Measurements from ENCODE around the gene RAB7A. TPM values are rescaled to one million over a fixed set of nuclear protein-coding genes. Genes with fewer than 3 reads are reported as not detected.
"Not testable (repeated sequence)": the region's sequence is repeated elsewhere in the genome, so short reads cannot be mapped to it uniquely, and the experiment has no call there.

RAB7A gene
- total RNA-seq, 1 donor from 2014 or later, result 90.3 TPM

DNA sequence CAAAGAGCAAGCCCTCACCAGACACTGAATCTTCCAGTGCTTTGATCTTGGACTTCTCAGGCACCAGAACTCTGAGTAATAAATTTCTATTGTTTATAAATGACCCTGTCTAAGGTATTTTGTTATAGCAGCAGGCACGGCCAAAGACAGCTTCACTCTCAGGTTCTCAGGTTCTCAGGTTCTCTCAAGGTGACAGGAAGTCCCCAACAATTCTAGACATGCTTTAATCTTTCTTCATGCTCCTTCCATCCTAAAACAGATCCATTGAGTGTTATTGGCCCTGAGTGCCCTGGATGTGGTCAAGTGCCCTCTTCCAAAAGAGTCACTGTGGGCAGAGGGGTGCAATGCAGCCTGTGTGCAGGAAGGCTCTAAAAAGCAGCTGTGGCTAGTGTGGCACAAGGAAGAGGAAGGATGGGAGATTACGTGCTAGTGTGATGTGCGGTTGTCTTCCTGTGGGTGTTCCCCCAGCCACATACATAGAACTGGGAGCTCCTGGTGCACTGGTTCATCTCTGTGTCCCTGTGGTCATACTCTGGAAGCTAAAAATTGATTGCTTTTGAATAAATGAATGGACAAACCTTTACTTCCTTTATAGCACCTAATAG is 11.0 kb upstream of the RAB7A start:
- H3K9me3 ChIP-seq, result no peaks in the 10 kb centered on the region
- TF ChIP-seq, protein P1, sequence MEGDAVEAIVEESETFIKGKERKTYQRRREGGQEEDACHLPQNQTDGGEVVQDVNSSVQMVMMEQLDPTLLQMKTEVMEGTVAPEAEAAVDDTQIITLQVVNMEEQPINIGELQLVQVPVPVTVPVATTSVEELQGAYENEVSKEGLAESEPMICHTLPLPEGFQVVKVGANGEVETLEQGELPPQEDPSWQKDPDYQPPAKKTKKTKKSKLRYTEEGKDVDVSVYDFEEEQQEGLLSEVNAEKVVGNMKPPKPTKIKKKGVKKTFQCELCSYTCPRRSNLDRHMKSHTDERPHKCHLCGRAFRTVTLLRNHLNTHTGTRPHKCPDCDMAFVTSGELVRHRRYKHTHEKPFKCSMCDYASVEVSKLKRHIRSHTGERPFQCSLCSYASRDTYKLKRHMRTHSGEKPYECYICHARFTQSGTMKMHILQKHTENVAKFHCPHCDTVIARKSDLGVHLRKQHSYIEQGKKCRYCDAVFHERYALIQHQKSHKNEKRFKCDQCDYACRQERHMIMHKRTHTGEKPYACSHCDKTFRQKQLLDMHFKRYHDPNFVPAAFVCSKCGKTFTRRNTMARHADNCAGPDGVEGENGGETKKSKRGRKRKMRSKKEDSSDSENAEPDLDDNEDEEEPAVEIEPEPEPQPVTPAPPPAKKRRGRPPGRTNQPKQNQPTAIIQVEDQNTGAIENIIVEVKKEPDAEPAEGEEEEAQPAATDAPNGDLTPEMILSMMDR (IDR thresholded peaks at IDR 0.05), result no peak
- no peak overlapping the region for H3K4me3 ChIP-seq
- intact Hi-C loops (cut with DNase I), result no loop called here
- H3K4me1 ChIP-seq, result no peaks in the 10 kb centered on the region
- no peaks in the 10 kb centered on the region for H3K27me3 ChIP-seq
- H3K36me3 ChIP-seq, result no peaks in the 10 kb centered on the region
- DNase-seq (ENCODE audit: low spot score in 2 of 2), result no peak
- no peak overlapping the region for H3K27ac ChIP-seq

DNA sequence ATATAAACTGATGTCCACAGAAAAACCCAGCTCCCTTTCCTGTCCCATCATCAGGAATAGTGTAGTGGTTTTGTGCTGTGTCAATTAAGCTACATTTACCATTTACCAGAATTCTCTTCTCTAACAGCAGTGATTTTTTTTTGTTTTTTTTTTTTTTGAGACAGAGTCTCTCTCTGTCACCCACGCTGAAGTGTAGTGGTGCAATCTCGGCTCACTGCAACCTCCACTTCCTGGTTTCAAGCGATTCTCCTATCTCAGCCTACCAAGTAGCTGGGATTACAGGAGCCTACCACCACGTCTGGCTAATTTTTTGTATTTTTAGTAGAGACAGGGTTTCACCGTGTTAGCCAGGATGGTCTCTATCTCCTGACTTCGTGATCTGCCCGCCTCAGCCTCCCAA is 7.1 kb upstream of the RAB7A start:
- H3K36me3 ChIP-seq; H3K4me3 ChIP-seq; H3K9me3 ChIP-seq; intact Hi-C loops (cut with DNase I); H3K27me3 ChIP-seq; H3K4me1 ChIP-seq; H3K27ac ChIP-seq; DNase-seq (ENCODE audit: low spot score in 2 of 2): not testable (repeated sequence)

GRCh38 chr3:128720891-128721290 is 5.1 kb upstream of the RAB7A start:
- H3K27me3 ChIP-seq, result no peaks in the 10 kb centered on the region
- intact Hi-C loops (cut with DNase I), result loop anchor here (10.0 kb wide), 1 partner anchor 1126 kb away; the partner anchor contains the start of genes MCM2 and TPRA1
- TF ChIP-seq, protein P1 (IDR thresholded peaks at IDR 0.05), result no peak
- H3K4me3 ChIP-seq, result no peak overlapping the region
- no peaks in the 10 kb centered on the region for H3K36me3 ChIP-seq
- DNase-seq (ENCODE audit: low spot score in 2 of 2), result no peak
- no peak overlapping the region for H3K27ac ChIP-seq
- H3K4me1 ChIP-seq, result no peaks in the 10 kb centered on the region
- H3K9me3 ChIP-seq, result no peaks in the 10 kb centered on the region

DNA sequence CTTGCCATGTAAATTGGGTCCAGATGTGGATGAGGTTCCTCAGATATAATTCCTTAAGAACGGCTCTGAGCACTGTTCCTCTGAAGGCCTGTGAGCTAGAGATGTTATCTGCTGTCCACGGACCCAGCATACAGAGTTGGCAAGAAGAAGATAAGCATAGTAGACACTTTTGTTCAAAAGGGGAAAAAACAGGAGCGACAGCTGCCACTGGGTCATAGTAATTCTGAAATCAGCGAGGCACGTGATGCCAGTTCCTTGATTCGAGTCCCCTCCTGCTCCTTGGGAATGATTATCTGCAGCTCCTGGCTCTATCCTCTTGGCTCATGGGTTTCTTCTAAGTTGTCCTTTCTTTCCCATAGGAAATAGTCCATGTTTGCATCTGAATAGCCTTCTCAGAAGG is 2.5 kb upstream of the RAB7A start:
- H3K36me3 ChIP-seq, result no peaks in the 10 kb centered on the region
- no peak for DNase-seq (ENCODE audit: low spot score in 2 of 2)
- TF ChIP-seq, protein P1 (IDR thresholded peaks at IDR 0.05), result no peak
- H3K9me3 ChIP-seq, result no peaks in the 10 kb centered on the region
- no peak overlapping the region for H3K27ac ChIP-seq
- intact Hi-C loops (cut with DNase I), result loop anchor here (10.0 kb wide), 1 partner anchor 1129 kb away; the partner anchor contains the start of genes MCM2 and TPRA1
- no peak overlapping the region for H3K4me3 ChIP-seq
- H3K27me3 ChIP-seq, result no peaks in the 10 kb centered on the region
- peaks cover 0 to 12% of the 10 kb centered on the region in 2 donors for H3K4me1 ChIP-seq

DNA sequence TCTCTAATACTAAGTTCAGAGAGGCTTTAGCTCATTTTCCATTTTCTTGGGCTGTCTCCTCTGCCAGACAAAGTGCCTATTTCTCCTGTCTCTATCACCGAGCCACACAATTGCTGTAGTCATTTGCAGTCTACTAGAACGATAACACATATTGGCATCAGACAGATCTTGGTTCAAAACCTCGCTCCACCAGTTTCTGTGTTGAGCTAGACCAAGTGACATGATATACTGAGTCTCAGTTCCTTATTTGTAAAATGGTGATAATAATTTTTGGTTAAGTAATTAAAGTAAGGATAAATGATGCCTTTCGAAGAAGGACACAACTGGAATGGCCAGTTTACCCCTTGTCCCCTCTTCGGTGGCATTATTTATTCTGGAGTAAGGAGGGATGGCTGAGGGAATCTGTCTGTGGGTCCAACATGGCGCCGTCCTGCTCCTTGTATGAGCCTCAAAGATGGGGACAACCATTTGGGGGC is 398 bp upstream of the RAB7A start:
- H3K27me3 ChIP-seq, result no peaks in the 10 kb centered on the region
- peak overlapping the region; percentile 89 to 97 for H3K4me3 ChIP-seq
- TF ChIP-seq, protein P1 (IDR thresholded peaks at IDR 0.05), result no peak
- no peak for DNase-seq (ENCODE audit: low spot score in 2 of 2)
- intact Hi-C loops (cut with DNase I), result loop anchor here (1.0 to 10.0 kb wide), 9 partner anchors 44 to 1131 kb away; partner anchors contain the start of genes ACAD9, EEFSEC, MCM2 and RPN1
- no peaks in the 10 kb centered on the region for H3K9me3 ChIP-seq
- H3K27ac ChIP-seq, result peak overlapping the region; percentile 94 to 95
- H3K4me1 ChIP-seq, result peaks cover 0 to 20% of the 10 kb centered on the region in 2 donors
- no peaks in the 10 kb centered on the region for H3K36me3 ChIP-seq

DNA sequence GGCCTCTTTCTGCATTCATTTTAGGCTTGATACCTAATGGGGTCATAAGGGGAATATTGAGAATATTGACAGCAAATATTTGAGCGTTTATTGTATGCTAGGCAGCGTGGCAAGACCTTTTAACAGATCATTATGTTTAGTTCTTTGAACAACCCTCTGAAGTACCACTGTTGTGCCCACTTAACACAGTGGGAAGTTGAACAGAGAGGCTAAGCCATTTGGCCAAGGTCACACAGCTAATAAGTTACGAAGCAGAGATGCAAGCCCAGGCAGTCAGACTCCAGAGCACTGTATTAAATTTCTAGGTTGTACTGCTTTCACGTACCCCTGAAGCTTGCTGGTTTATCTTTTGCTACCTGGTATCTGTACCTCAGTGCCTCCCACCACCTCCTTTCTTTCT is 1.1 kb downstream of the RAB7A start:
- peak overlapping the region; percentile 94 to 95 for H3K27ac ChIP-seq
- no peaks in the 10 kb centered on the region for H3K36me3 ChIP-seq
- no peaks in the 10 kb centered on the region for H3K9me3 ChIP-seq
- no peaks in the 10 kb centered on the region for H3K27me3 ChIP-seq
- peak overlapping the region; percentile 89 to 97 for H3K4me3 ChIP-seq
- DNase-seq (ENCODE audit: low spot score in 2 of 2), result no peak
- H3K4me1 ChIP-seq, result peaks cover 0 to 29% of the 10 kb centered on the region in 2 donors
- TF ChIP-seq, protein P1 (IDR thresholded peaks at IDR 0.05), result no peak
- intact Hi-C loops (cut with DNase I), result loop anchor here (2.0 to 10.0 kb wide), 7 partner anchors 70 to 1132 kb away; partner anchors contain the start of genes ACAD9, EEFSEC, MCM2 and SEC61A1

Measured in ascending aorta (tissue), 2 donors.